Adrenal gland (tissue), 5 donors: ENCODE data around the gene MAST4.

ENCODE experiments used
- POLR2A ChIP-seq, 2 donors: fragments of 450-650 bp; IDR thresholded peaks; one replicate each; pipeline ENCODE4 v1.6.1; 2017; ENCODE audit warnings: antibody characterized with exemption in 2 of 2, mild to moderate bottlenecking in 2 of 2, moderate library complexity in 1 of 2
- TF ChIP-seq, protein P1 (sequence below), 6 experiments: fragments of 450-650 bp in 4 of 6; fragments of 200-600 bp in 2 of 6; sonication (generic) in 1 of 6; IDR thresholded peaks; 1 replicate in 5 of 6; 2 replicates in 1 of 6; pipeline versions ENCODE4 v1.5.1 to v1.8.0; 2016 to 2021; ENCODE audit warnings: antibody characterized with exemption in 6 of 6, mild to moderate bottlenecking in 2 of 6, moderate library complexity in 1 of 6
- donor health status: DM: no; HTN: no; CAD: no.

DNA sequence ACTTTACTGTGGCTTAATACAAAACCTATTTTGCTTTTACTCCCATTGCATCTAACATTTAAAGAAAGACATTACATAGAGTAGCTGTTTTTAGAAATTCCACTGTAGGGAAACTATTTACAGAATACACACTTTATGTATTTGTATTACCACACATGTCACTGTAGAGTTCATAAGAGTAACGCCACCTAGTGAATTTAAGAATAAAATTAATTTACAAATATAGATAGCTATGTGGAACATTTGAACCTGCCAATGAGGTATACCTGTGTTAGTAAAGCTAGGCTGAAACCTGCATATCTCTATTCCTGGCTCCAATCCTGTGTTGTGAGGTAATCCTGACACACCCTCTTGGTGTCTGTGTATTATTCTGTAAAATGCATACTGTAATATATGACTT, 234.4 kb downstream of the MAST4 start:
- TF ChIP-seq, protein P1, sequence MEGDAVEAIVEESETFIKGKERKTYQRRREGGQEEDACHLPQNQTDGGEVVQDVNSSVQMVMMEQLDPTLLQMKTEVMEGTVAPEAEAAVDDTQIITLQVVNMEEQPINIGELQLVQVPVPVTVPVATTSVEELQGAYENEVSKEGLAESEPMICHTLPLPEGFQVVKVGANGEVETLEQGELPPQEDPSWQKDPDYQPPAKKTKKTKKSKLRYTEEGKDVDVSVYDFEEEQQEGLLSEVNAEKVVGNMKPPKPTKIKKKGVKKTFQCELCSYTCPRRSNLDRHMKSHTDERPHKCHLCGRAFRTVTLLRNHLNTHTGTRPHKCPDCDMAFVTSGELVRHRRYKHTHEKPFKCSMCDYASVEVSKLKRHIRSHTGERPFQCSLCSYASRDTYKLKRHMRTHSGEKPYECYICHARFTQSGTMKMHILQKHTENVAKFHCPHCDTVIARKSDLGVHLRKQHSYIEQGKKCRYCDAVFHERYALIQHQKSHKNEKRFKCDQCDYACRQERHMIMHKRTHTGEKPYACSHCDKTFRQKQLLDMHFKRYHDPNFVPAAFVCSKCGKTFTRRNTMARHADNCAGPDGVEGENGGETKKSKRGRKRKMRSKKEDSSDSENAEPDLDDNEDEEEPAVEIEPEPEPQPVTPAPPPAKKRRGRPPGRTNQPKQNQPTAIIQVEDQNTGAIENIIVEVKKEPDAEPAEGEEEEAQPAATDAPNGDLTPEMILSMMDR (IDR thresholded peaks at IDR 0.05): no peak
- TF ChIP-seq POLR2A (IDR thresholded peaks at IDR 0.05): no peak
